H1 (cell line): ENCODE data around the gene CCDC73. TPM values are rescaled to one million over a fixed set of nuclear protein-coding genes. Genes with fewer than 3 reads are reported as not detected.

ENCODE experiments used
- CTCF ChIA-PET: fragments of 300-600 bp; sonication (Branson Sonifier 250); formaldehyde crosslinking; loops from one replicate; lab custom pipeline; 2021; ENCODE audit not compliant: partially characterized antibody; lab: Charles Lee
- POLR2A ChIA-PET: fragments of 300-600 bp; sonication (Branson Sonifier 250); formaldehyde crosslinking; loops from one replicate; lab custom pipeline; 2021; ENCODE audit warnings: inconsistent platforms; ENCODE audit not compliant: partially characterized antibody; lab: Charles Lee
- DNase-seq, 2 experiments: peaks; one replicate each; pipeline versions ENCODE4 v3.0.0 to v3.0.0-alpha.2; 2010 to 2022; ENCODE audit warnings: low spot score in 2 of 2, low read depth in 1 of 2, mixed read lengths in 1 of 2
- FAIRE-seq: peaks from 2 replicates; lab custom pipeline; 2011; peaks lifted over from hg19 to GRCh38; lab: Jason Lieb, UNC
- H2AFZ ChIP-seq: 2 replicates; pipeline ENCODE4 v1.8.1; 2012; ENCODE audit warnings: low read length, inconsistent platforms
- H2AK5ac ChIP-seq: 2 replicates; pipeline ENCODE4 v1.6.1; 2013; ENCODE audit warnings: low read depth, low read length
- H2BK120ac ChIP-seq: replicated peaks from 2 replicates; pipeline ENCODE3; 2013; ENCODE audit warnings: low read depth, low read length, inconsistent platforms
- H2BK12ac ChIP-seq: 2 replicates; pipeline ENCODE4 v1.6.1; 2013; ENCODE audit warnings: low read depth, low read length
- H2BK15ac ChIP-seq: 2 replicates; pipeline ENCODE4 v1.6.1; 2013; ENCODE audit warnings: low read length
- H2BK20ac ChIP-seq: 2 replicates; pipeline ENCODE4 v1.6.1; 2013; ENCODE audit warnings: low read length
- H2BK5ac ChIP-seq: 2 replicates; pipeline ENCODE4 v1.6.1; 2013; ENCODE audit warnings: low read depth, low read length
- H3K14ac ChIP-seq: 2 replicates; pipeline ENCODE4 v1.6.1; 2013; ENCODE audit warnings: inconsistent platforms; ENCODE audit not compliant: insufficient read length
- H3K18ac ChIP-seq: 2 replicates; pipeline ENCODE4 v1.6.1; 2013; ENCODE audit warnings: low read length; ENCODE audit errors: extremely low read depth
- H3K23ac ChIP-seq: 2 replicates; pipeline ENCODE4 v1.6.1; 2013; ENCODE audit warnings: inconsistent platforms; ENCODE audit not compliant: insufficient read length
- H3K23me2 ChIP-seq: 2 replicates; pipeline ENCODE4 v1.6.1; 2013; ENCODE audit warnings: low read depth, low read length
- H3K27ac ChIP-seq: 2 replicates; pipeline ENCODE4 v1.6.1; 2011; ENCODE audit warnings: low read depth, low read length, inconsistent platforms
- H3K27me3 ChIP-seq, 4 experiments: replicated peaks in 1 of 4; 1 replicate in 1 of 4; 2 replicates in 3 of 4; pipeline versions ENCODE4 v1.6.1 to v1.8.1; 2011 to 2013; ENCODE audit warnings: low read length in 3 of 4, mild to moderate bottlenecking in 3 of 4, inconsistent platforms in 2 of 4, mixed read lengths in 2 of 4, moderate library complexity in 1 of 4; ENCODE audit not compliant: control insufficient read depth in 3 of 4, insufficient read depth in 3 of 4; ENCODE audit errors: extremely low read depth in 1 of 4
- H3K36me3 ChIP-seq, 4 experiments: 2 replicates each; pipeline versions ENCODE4 v1.6.1 to v1.8.1; 2011 to 2013; ENCODE audit warnings: mild to moderate bottlenecking in 4 of 4, low read length in 3 of 4, moderate library complexity in 2 of 4, control low read depth in 1 of 4, inconsistent platforms in 1 of 4; ENCODE audit not compliant: insufficient read depth in 4 of 4, control insufficient read depth in 2 of 4
- H3K4ac ChIP-seq: replicated peaks from 2 replicates; pipeline ENCODE3; 2013; ENCODE audit warnings: low read length, low read depth, mixed read lengths, inconsistent platforms; ENCODE audit not compliant: insufficient read length
- H3K4me1 ChIP-seq, 4 experiments: replicated peaks in 1 of 4; 1 replicate in 1 of 4; 2 replicates in 3 of 4; pipeline versions ENCODE4 v1.6.1 to v1.8.1; 2011 to 2013; ENCODE audit warnings: low read length in 3 of 4, inconsistent platforms in 2 of 4, mixed read lengths in 1 of 4; ENCODE audit not compliant: insufficient read depth in 4 of 4, control insufficient read depth in 3 of 4
- H3K4me2 ChIP-seq, 2 experiments: 2 replicates each; pipeline versions ENCODE4 v1.6.1 to v1.8.1; 2011 to 2013; ENCODE audit warnings: low read depth in 2 of 2, low read length in 2 of 2, control low read depth in 1 of 2, inconsistent platforms in 1 of 2, mild to moderate bottlenecking in 1 of 2; ENCODE audit not compliant: insufficient read depth in 1 of 2
- H3K4me3 ChIP-seq, 4 experiments: fragments of 200-600, 300-600 bp in 1 of 4; sonication (generic), shearing (Covaris generic), sonication (Bioruptor Twin) in 1 of 4; 2 replicates each; pipeline versions ENCODE4 v1.5.1 to v1.8.1; 2011 to 2016; ENCODE audit warnings: low read length in 4 of 4, low read depth in 3 of 4, control low read depth in 2 of 4, inconsistent platforms in 2 of 4, mild to moderate bottlenecking in 2 of 4, mixed read lengths in 1 of 4, moderate library complexity in 1 of 4; ENCODE audit not compliant: insufficient read depth in 2 of 4; ENCODE audit errors: extremely low read depth in 1 of 4
- H3K56ac ChIP-seq: replicated peaks from 2 replicates; pipeline ENCODE3; 2013; ENCODE audit warnings: low read depth, mild to moderate bottlenecking, mixed read lengths, low read length, inconsistent platforms; ENCODE audit not compliant: insufficient read length
- H3K79me1 ChIP-seq: 2 replicates; pipeline ENCODE4 v1.6.1; 2013; ENCODE audit warnings: low read depth, low read length, control low read depth
- H3K79me2 ChIP-seq, 2 experiments: 2 replicates each; pipeline versions ENCODE4 v1.6.1 to v1.8.1; 2012 to 2013; ENCODE audit warnings: low read length in 2 of 2, mild to moderate bottlenecking in 2 of 2, inconsistent platforms in 1 of 2; ENCODE audit not compliant: insufficient read depth in 2 of 2, control insufficient read depth in 1 of 2
- H3K9ac ChIP-seq, 4 experiments: replicated peaks in 1 of 4; 1 replicate in 1 of 4; 2 replicates in 3 of 4; pipeline versions ENCODE4 v1.6.1 to v1.8.1; 2011 to 2013; ENCODE audit warnings: low read depth in 3 of 4, low read length in 3 of 4, control low read depth in 2 of 4, mild to moderate bottlenecking in 2 of 4, moderate library complexity in 2 of 4, inconsistent platforms in 1 of 4; ENCODE audit errors: extremely low read depth in 1 of 4
- H3K9me3 ChIP-seq, 2 experiments: 2 replicates each; pipeline versions ENCODE4 v1.6.1 to v1.8.1; 2012 to 2013; ENCODE audit warnings: mild to moderate bottlenecking in 2 of 2, moderate library complexity in 2 of 2, control low read depth in 1 of 2, inconsistent platforms in 1 of 2, low read depth in 1 of 2, low read length in 1 of 2, mixed read lengths in 1 of 2; ENCODE audit not compliant: insufficient read depth in 2 of 2
- H4K20me1 ChIP-seq, 2 experiments: replicated peaks in 1 of 2; 2 replicates each; pipeline versions ENCODE3 to v1.8.1; 2011 to 2013; ENCODE audit warnings: inconsistent platforms in 2 of 2, low read length in 2 of 2, mild to moderate bottlenecking in 1 of 2; ENCODE audit not compliant: insufficient read depth in 2 of 2, control insufficient read depth in 1 of 2
- H4K5ac ChIP-seq: 2 replicates; pipeline ENCODE4 v1.6.1; 2013; ENCODE audit warnings: low read length, low read depth, mixed read lengths, inconsistent platforms; ENCODE audit not compliant: insufficient read length
- H4K8ac ChIP-seq: 2 replicates; pipeline ENCODE4 v1.8.0; 2013; ENCODE audit warnings: mild to moderate bottlenecking, moderate library complexity, low read length, inconsistent platforms; ENCODE audit not compliant: insufficient read depth; ENCODE audit errors: extremely low read depth
- H4K91ac ChIP-seq: replicated peaks from 2 replicates; pipeline ENCODE3; 2013; ENCODE audit warnings: low read length, mixed read lengths, inconsistent platforms; ENCODE audit not compliant: insufficient read length
- EGR1 ChIP-seq: IDR thresholded peaks from 2 replicates; pipeline ENCODE4 v1.6.1; 2011; ENCODE audit warnings: low read depth, low read length, borderline replicate concordance
- EP300 ChIP-seq, 2 experiments: IDR thresholded peaks; 1 replicate in 1 of 2; 2 replicates in 1 of 2; pipeline ENCODE4 v1.6.1; 2011 to 2012; ENCODE audit warnings: low read depth in 2 of 2, low read length in 2 of 2, mild to moderate bottlenecking in 2 of 2, borderline replicate concordance in 1 of 2, inconsistent platforms in 1 of 2, moderate library complexity in 1 of 2
- GTF2F1 ChIP-seq: IDR thresholded peaks from 2 replicates; pipeline ENCODE4 v1.6.1; 2012; ENCODE audit warnings: low read depth, low read length, improper control_type of control experiment, borderline replicate concordance
- RBBP5 ChIP-seq: IDR thresholded peaks from 2 replicates; pipeline ENCODE4 v1.7.1; 2012; ENCODE audit warnings: low read depth, mild to moderate bottlenecking, inconsistent platforms, low read length, moderate library complexity, borderline replicate concordance
- RNF2 ChIP-seq: fragments of 200-900, 300-1000 bp; sonication (generic); IDR thresholded peaks from 2 replicates; pipeline ENCODE4 v1.7.1; 2016; ENCODE audit warnings: borderline replicate concordance, low read depth, mild to moderate bottlenecking, antibody characterized with exemption, low read length; ENCODE audit not compliant: poor library complexity, severe bottlenecking; ENCODE audit errors: missing control alignments
- SP2 ChIP-seq: IDR thresholded peaks from 2 replicates; pipeline ENCODE4 v1.6.1; 2012; ENCODE audit warnings: mild to moderate bottlenecking, low read length, inconsistent platforms
- SUZ12 ChIP-seq: fragments of 200-600 bp; sonication (generic); IDR thresholded peaks from 2 replicates; pipeline ENCODE4 v1.6.1; 2012; ENCODE audit warnings: mild to moderate bottlenecking, inconsistent platforms, low read length, moderate library complexity, mixed read lengths
- TAF1 ChIP-seq: IDR thresholded peaks from 2 replicates; pipeline ENCODE4 v1.6.1; 2011; ENCODE audit warnings: mild to moderate bottlenecking, low read depth, low read length
- WGBS, 2 experiments: shearing (Covaris generic) in 1 of 2; methylation state at CpG; one replicate each; pipeline versions ENCODE4 v1.1.6 to v1.1.7; 2013 to 2015; ENCODE audit warnings: low lambda C conversion rate in 2 of 2, mixed read lengths in 2 of 2, inconsistent platforms in 1 of 2, low coverage in 1 of 2, missing lambda C conversion rate in 1 of 2; ENCODE audit not compliant: insufficient replicate concordance in 2 of 2, insufficient coverage in 1 of 2, insufficient read length in 1 of 2; ENCODE audit errors: extremely low coverage in 1 of 2, missing lambda C conversion rate in 1 of 2; 5-methylcytosine and 5-hydroxymethylcytosine counted together
- polyA plus RNA-seq, 7 experiments: library from polyadenylated mRNA; depleted of rRNA in 3 of 7; stranded (reverse) in 5 of 7; unstranded in 2 of 7; fragments of >200 nt in 5 of 7; fragments of 200-250 nt in 2 of 7; gene quantifications; 1 replicate in 5 of 7; 2 replicates in 1 of 7; 4 replicates in 1 of 7; pipeline versions ENCODE4 v1.2.1 to v1.2.3, GENCODE V29; 2011 to 2013; ENCODE audit warnings: missing spikeins in 2 of 7, mixed read lengths in 2 of 7
- total RNA-seq: library from RNA; stranded (reverse); fragmentation: NEBNext Ultra II Directional; extraction: Animal tissue kit (Norgen Biotek cat#: 25700); gene quantifications from 2 replicates; pipeline ENCODE4 v1.2.1, GENCODE V29; 2021

Gene CCDC73
- total and polyA plus RNA-seq, 2 of the 8 experiments (the other 6 are each of a cell fraction or from before 2014, with no cell fraction given), result not detected

DNA sequence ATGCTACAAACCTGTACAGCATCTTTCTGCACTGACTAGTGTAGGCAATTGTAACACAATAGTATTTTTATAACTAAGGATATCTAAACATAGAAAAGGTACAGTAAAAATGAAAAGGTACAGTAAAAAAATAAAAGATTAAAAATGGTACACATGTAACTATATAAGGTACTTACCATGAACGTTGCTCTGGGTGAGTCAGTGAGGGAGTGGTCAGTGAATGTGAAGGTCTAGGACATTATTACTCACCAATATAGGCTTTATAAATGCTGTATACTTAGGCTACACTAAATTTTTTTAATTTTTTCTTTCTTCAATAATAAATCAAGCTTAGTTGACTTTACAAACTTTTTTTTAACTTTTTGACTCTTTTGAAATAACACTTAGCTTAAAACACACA lies 150.9 kb downstream of the CCDC73 start:
- H3K56ac ChIP-seq, result no peak overlapping the region
- no peak overlapping the region for H3K23ac ChIP-seq
- no peaks in the 10 kb centered on the region for H3K4me1 ChIP-seq
- no peak overlapping the region for H2AFZ ChIP-seq
- CTCF ChIA-PET, result interaction anchor here (0.9 kb wide), 1 partner anchor 16 kb away, joined by 3 read pairs; no protein-coding TSS in a partner anchor
- H2BK120ac ChIP-seq, result no peak overlapping the region
- H4K8ac ChIP-seq, result no peak overlapping the region
- H3K79me2 ChIP-seq, result no peaks in the 10 kb centered on the region
- no peak overlapping the region for H3K4ac ChIP-seq
- H3K14ac ChIP-seq, result no peak overlapping the region
- no peaks in the 10 kb centered on the region for H3K9me3 ChIP-seq
- 75% methylated on average over 1 of the region's 1 CpG; no CpG with 5 or more reads in 1 of the 2 experiments for WGBS, 2 experiments
- no peak overlapping the region for H2BK15ac ChIP-seq
- no peaks in the 10 kb centered on the region for H4K20me1 ChIP-seq
- no peaks in the 10 kb centered on the region for H3K23me2 ChIP-seq
- no peaks in the 10 kb centered on the region for H3K36me3 ChIP-seq
- no peak overlapping the region for H2BK12ac ChIP-seq
- TF ChIP-seq TAF1 (no peak), RNF2 (no peak), EGR1 (no peak), GTF2F1 (no peak), SP2 (no peak), SUZ12 (no peak), RBBP5 (no peak), EP300 (IDR thresholded peaks at IDR 0.05; ENCODE audit: borderline replicate concordance in 1 of 2, low read depth in 2 of 2, low read length in 2 of 2) (no peak)
- no peak overlapping the region for H3K27ac ChIP-seq
- no peak overlapping the region for H2BK5ac ChIP-seq
- H2AK5ac ChIP-seq, result no peak overlapping the region
- H3K27me3 ChIP-seq, result no peaks in the 10 kb centered on the region
- H3K4me2 ChIP-seq, result no peak overlapping the region
- no peaks in the 10 kb centered on the region for H3K79me1 ChIP-seq
- H3K4me3 ChIP-seq, result no peak overlapping the region
- H3K18ac ChIP-seq, result no peak overlapping the region
- no peak overlapping the region for H3K9ac ChIP-seq
- no peak overlapping the region for H2BK20ac ChIP-seq
- no peak for FAIRE-seq
- POLR2A ChIA-PET, result no interaction called here
- no peak overlapping the region for H4K5ac ChIP-seq
- H4K91ac ChIP-seq, result no peak overlapping the region
- no peak for DNase-seq
